ENCODE data around the gene CDH9.

GRCh38 chr5:26847041-26847736 lies 191.2 kb downstream of the CDH9 start:
- no peak for TF ChIP-seq POLR2A (IDR thresholded peaks at IDR 0.05)
- no peak for TF ChIP-seq CTCF (IDR thresholded peaks at IDR 0.05 in 4 of 5, conservative IDR thresholded peaks at IDR 0.05 in 1 of 5)
